Esophagus muscularis mucosa (tissue), 4 donors: ENCODE results near the gene MICAL3. TPM values are rescaled to one million over a fixed set of nuclear protein-coding genes. Genes with fewer than 3 reads are reported as not detected.
A peak's percentile ranks its signal among the peaks of the same experiment; 100 is the strongest.

ENCODE experiments used
- DNase-seq: peaks from one replicate; pipeline ENCODE4 v3.0.0-alpha.2; 2017; ENCODE audit errors: extremely low spot score
- H3K27ac ChIP-seq, 4 donors: fragments of 200-600 bp; sonication (generic); replicated peaks in 1 of 4; 1 replicate in 3 of 4; 2 replicates in 1 of 4; pipeline ENCODE4 v1.5.1; 2016 to 2019; ENCODE audit warnings: mild to moderate bottlenecking in 1 of 4
- H3K27me3 ChIP-seq, 4 donors: fragments of 200-600 bp; sonication (generic); one replicate each; pipeline versions ENCODE4 v1.5.1 to v1.6.0; 2016 to 2019
- H3K36me3 ChIP-seq, 4 donors: fragments of 200-600 bp; sonication (generic); one replicate each; pipeline ENCODE4 v1.5.1; 2016 to 2019
- H3K4me1 ChIP-seq, 4 donors: fragments of 200-600 bp; sonication (generic); one replicate each; pipeline ENCODE4 v1.5.1; 2016 to 2019
- H3K4me3 ChIP-seq, 4 donors: fragments of 200-600 bp; sonication (generic); 1 replicate in 2 of 4; 2 replicates in 2 of 4; pipeline ENCODE4 v1.5.1; 2016 to 2019; ENCODE audit warnings: mild to moderate bottlenecking in 4 of 4, moderate library complexity in 1 of 4
- H3K9me3 ChIP-seq, 4 donors: fragments of 200-600 bp; sonication (generic); 1 replicate in 3 of 4; 2 replicates in 1 of 4; pipeline ENCODE4 v1.5.1; 2016 to 2019
- EP300 ChIP-seq: sonication (generic); formaldehyde crosslinking; IDR thresholded peaks from one replicate; pipeline ENCODE4 v1.6.1; 2017; ENCODE audit warnings: antibody characterized with exemption
- POLR2A ChIP-seq: fragments of 450-650 bp; IDR thresholded peaks from one replicate; pipeline ENCODE4 v1.6.1; 2017; ENCODE audit warnings: antibody characterized with exemption, moderate library complexity, mild to moderate bottlenecking, low read depth
- POLR2AphosphoS5 ChIP-seq, 2 donors: sonication (generic); formaldehyde crosslinking; IDR thresholded peaks; one replicate each; pipeline ENCODE4 v1.6.1; 2017; ENCODE audit warnings: antibody characterized with exemption in 2 of 2
- WGBS: methylation state at CpG from one replicate; pipeline ENCODE4 v1.1.5; 2018; 5-methylcytosine and 5-hydroxymethylcytosine counted together
- intact Hi-C: fragments of 100-400 bp; cut with DNase I; formaldehyde crosslinking; loops from one replicate; pipeline ENCODE4 v1.15.1; 2023
- total RNA-seq, 4 donors: library from RNA; depleted of rRNA; stranded (reverse); fragments of >200 nt; gene quantifications; one replicate each; pipeline versions ENCODE4 v1.1.0 to v1.2.1, GENCODE V29; 2016
- TF ChIP-seq, protein P1 (sequence below), 3 experiments: fragments of 200-600 bp in 2 of 3; fragments of 450-650 bp in 1 of 3; sonication (generic) in 2 of 3; IDR thresholded peaks; one replicate each; pipeline ENCODE4 v1.5.1; 2017 to 2019; ENCODE audit warnings: antibody characterized with exemption in 3 of 3, mild to moderate bottlenecking in 2 of 3, moderate library complexity in 1 of 3

The MICAL3 gene
- total RNA-seq, 4 donors from 2014 or later = 35.1 to 91.8 (median 67.8) TPM

GRCh38 chr22:17943533-17944249 is 80.7 kb downstream of the MICAL3 start:
- H3K4me1 ChIP-seq = peaks cover 70 to 95% (median 81%) of the 10 kb centered on the region in 4 donors
- peak overlapping the region; percentile 75 to 82 (median 76) for H3K27ac ChIP-seq
- no peak for DNase-seq
- no peaks in the 10 kb centered on the region for H3K36me3 ChIP-seq
- intact Hi-C loops = no loop called here
- H3K27me3 ChIP-seq = no peaks in the 10 kb centered on the region
- no peaks in the 10 kb centered on the region for H3K9me3 ChIP-seq
- 67% methylated on average over 6 of the region's 6 CpGs for WGBS
- no peak overlapping the region for H3K4me3 ChIP-seq
- TF ChIP-seq POLR2A = no peak
- TF ChIP-seq, protein P1, sequence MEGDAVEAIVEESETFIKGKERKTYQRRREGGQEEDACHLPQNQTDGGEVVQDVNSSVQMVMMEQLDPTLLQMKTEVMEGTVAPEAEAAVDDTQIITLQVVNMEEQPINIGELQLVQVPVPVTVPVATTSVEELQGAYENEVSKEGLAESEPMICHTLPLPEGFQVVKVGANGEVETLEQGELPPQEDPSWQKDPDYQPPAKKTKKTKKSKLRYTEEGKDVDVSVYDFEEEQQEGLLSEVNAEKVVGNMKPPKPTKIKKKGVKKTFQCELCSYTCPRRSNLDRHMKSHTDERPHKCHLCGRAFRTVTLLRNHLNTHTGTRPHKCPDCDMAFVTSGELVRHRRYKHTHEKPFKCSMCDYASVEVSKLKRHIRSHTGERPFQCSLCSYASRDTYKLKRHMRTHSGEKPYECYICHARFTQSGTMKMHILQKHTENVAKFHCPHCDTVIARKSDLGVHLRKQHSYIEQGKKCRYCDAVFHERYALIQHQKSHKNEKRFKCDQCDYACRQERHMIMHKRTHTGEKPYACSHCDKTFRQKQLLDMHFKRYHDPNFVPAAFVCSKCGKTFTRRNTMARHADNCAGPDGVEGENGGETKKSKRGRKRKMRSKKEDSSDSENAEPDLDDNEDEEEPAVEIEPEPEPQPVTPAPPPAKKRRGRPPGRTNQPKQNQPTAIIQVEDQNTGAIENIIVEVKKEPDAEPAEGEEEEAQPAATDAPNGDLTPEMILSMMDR (IDR thresholded peaks at IDR 0.05) = no peak
- TF ChIP-seq POLR2AphosphoS5 (IDR thresholded peaks at IDR 0.05) = no peak

GRCh38 chr22:17942721-17943120 is 81.6 kb downstream of the MICAL3 start:
- WGBS = 94% methylated on average over 7 of the region's 8 CpGs
- H3K36me3 ChIP-seq = no peaks in the 10 kb centered on the region
- no peak overlapping the region for H3K4me3 ChIP-seq
- H3K9me3 ChIP-seq = no peaks in the 10 kb centered on the region
- intact Hi-C loops = no loop called here
- no peak for DNase-seq
- peaks cover 80 to 96% (median 87%) of the 10 kb centered on the region in 4 donors for H3K4me1 ChIP-seq
- TF ChIP-seq POLR2A (no peak), POLR2AphosphoS5 (IDR thresholded peaks at IDR 0.05) (no peak), EP300 (no peak)
- TF ChIP-seq, protein P1 (IDR thresholded peaks at IDR 0.05) = no peak
- peak overlapping the region; percentile 10 to 82 (median 50) for H3K27ac ChIP-seq
- no peaks in the 10 kb centered on the region for H3K27me3 ChIP-seq

DNA sequence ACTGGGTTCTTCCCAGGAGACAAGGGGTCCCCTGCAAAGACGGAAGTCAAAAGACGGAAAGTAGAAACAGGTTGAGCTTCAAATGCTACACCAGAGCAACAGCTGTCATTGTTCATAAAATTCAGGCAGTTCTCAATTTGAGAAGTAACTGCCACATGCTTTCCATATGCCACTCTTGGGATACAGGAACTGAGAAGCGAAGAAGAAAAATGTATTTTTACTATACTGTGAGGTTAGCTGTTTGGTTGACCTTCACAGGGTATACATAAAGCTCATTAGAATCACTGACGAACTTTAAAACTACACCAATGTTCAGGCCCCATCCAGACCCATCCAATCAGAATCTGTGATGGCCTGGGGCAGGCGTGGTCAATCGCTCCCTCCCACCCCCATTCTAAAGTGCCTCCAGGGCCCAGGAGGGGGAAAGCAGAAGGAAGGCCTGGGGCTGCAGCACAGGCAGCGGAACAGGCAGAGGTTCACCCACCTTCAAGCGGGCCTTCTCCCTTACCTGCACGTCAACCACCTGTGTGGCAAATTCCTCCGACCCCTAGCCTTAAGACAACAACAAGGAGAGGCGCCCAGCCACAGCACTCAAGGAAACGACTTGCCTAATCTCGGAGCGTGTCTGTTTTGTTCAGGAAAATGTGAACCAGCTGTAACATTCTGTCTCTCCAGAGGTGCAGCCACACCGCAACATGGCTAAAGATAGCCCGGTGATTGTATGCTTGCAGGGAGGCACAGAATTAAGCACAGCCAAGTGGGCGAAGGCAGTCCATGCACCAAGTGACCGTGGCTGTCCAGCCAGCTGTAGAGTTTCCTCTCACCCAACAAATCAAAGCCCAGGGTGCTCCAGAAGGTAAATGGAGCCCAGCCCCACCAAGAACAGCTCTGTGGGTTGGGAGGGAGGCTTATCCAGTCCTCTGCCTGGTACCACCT is 82.6 kb downstream of the MICAL3 start:
- 80% methylated on average over 18 of the region's 18 CpGs for WGBS
- peaks cover 0 to 2% (median 0%) of the 10 kb centered on the region in 4 donors for H3K36me3 ChIP-seq
- H3K4me1 ChIP-seq = peaks cover 80 to 91% (median 85%) of the 10 kb centered on the region in 4 donors
- peak overlapping the region in 3 of 4 donors; percentile 10 to 82 (median 24) for H3K27ac ChIP-seq
- no peaks in the 10 kb centered on the region for H3K9me3 ChIP-seq
- no peaks in the 10 kb centered on the region for H3K27me3 ChIP-seq
- intact Hi-C loops = no loop called here
- no peak for DNase-seq
- no peak for TF ChIP-seq POLR2AphosphoS5 (IDR thresholded peaks at IDR 0.05)
- no peak for TF ChIP-seq POLR2A
- TF ChIP-seq, protein P1 (IDR thresholded peaks at IDR 0.05) = no peak
- TF ChIP-seq EP300 = no peak
- H3K4me3 ChIP-seq = no peak overlapping the region

- Histone ChIP-seq H3K4me3 (no peak overlapping the region), H3K27me3 (no peaks in the 10 kb centered on the region), H3K36me3 (peaks cover 0 to 5% (median 0%) of the 10 kb centered on the region in 4 donors), H3K4me1 (peaks cover 59 to 70% (median 63%) of the 10 kb centered on the region in 4 donors), H3K9me3 (no peaks in the 10 kb centered on the region), H3K27ac (peak overlapping the region in 2 of 4 donors; percentile 30 to 65)
- WGBS = 89% methylated on average over 4 of the region's 4 CpGs
- TF ChIP-seq POLR2A (no peak), EP300 (no peak), POLR2AphosphoS5 (IDR thresholded peaks at IDR 0.05) (no peak)
- TF ChIP-seq, protein P1 (IDR thresholded peaks at IDR 0.05) = no peak
- DNase-seq = no peak
- intact Hi-C loops = no loop called here
Observed at GRCh38 chr22:17939579-17939978, 84.8 kb downstream of the MICAL3 start.
